Camera-type eye (tissue), 1 donor: ENCODE measurements around the gene XCR1. TPM values are rescaled to one million over a fixed set of nuclear protein-coding genes. Genes with fewer than 3 reads are reported as not detected.

Experiments used
- total RNA-seq: library from RNA; depleted of rRNA; stranded (reverse); fragments of >200 nt; gene quantifications from one replicate; pipeline ENCODE4 v1.2.3, GENCODE V29; 2014

Gene XCR1, protein sequence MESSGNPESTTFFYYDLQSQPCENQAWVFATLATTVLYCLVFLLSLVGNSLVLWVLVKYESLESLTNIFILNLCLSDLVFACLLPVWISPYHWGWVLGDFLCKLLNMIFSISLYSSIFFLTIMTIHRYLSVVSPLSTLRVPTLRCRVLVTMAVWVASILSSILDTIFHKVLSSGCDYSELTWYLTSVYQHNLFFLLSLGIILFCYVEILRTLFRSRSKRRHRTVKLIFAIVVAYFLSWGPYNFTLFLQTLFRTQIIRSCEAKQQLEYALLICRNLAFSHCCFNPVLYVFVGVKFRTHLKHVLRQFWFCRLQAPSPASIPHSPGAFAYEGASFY
- total RNA-seq, result not detected

DNA sequence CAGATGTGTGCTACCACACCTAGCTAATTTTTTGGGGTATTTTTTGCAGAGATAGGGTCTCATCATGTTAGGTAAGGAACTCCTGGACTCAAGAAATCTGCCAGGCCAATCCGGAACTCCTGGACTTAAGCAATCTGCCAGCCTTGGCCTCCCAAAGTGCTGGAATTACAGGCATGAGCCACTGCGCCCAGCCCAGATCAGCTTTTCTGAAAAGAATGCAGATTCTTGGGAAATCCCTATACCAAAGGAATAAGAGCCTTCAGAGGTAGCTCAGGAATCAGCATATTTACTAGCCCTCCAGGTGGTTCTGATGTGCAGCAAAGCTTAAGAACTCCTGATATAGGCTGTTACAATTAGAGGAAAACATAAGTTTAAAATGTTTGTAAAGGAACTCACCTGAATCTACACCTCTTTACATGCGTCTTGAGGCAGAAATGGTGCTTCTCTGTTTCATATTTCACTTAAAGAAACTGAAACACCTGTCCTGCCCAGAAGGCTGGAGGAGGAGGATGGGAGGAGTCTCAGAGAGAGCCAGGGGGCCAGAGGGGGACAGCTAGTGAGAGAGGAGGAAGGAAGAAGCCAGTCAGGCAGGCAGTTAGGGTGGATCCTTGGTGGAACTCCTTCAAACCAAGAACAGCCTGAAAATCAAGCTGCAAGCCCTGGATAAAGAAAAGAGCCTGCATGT is at the start of gene XCR1:
TSS of gene XCR1 (minus strand) at position 463 of the 685 bp plus-strand sequence. CDS start 5,536 bp downstream, outside the sequence.

DNA sequence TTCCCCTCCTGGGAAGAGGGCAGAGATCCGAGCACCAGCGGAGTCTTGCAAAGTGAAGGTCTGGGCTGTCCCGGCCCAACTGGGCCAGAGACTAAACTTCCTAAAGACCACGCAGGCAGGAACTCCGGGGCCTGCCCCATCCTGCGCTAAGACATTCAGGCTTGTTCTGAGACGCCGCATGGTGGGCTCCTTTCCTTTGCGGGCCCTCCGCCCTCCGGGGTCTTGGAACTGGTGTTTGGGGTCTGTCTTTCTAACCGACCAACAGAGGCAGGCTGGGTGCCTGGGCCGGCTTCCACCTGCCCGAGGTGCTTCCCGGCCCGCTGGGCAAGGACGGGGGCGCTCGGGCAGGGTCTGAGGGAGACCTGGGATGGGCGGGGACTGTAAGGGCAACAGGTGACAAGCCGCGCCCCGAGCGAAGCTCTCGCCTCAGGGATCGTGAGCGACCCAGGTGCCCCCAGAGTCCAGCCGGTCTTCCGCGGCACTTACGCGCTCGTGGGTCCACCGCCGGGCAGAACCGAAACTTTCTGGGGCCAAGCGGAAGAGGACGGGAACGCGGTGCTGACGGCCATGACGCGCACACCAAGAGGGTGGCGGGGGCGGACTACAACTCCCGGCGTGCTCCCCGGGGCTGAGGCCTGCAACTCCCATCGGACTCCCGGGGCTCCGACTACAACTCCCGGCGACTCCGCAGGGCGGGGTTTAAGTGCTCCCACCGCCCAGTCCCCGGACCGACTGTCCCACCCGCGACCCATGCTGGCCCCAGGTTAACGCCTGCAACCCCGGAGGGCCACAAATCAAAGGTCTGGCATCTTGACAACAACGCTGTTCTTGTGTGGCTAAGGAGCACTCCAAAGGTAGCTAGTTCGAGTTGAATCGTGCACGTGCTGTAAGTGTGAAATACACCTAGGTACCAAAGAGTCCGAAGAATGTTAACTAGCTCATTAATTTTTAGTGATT is 31.8 kb downstream of the XCR1 start, which contains the start of gene FYCO1:
TSS of gene FYCO1 (minus strand) at position 589 of the 957 bp plus-strand sequence. CDS start 10,914 bp downstream, outside the sequence.

Other genes starting within 250 kb of the XCR1 start
- gene SLC6A20, start 230.9 kb downstream of the XCR1 start, total RNA-seq, result 6.2 TPM
- gene LZTFL1, start 185.4 kb downstream of the XCR1 start, total RNA-seq, result 55.7 TPM
- not detected for gene CCR9, start 140.9 kb downstream of the XCR1 start, total RNA-seq
- gene CXCR6, start 84.0 kb downstream of the XCR1 start, total RNA-seq, result not detected
- gene FYCO1, start 31.7 kb downstream of the XCR1 start, total RNA-seq, result 51.7 TPM
- gene CCR1, start 180.8 kb upstream of the XCR1 start, total RNA-seq, result 1.7 TPM
- not detected for gene CCR3, start 215.0 kb upstream of the XCR1 start, total RNA-seq